T-cell (primary cell): ENCODE data around the gene PTTG1IP. TPM values are rescaled to one million over a fixed set of nuclear protein-coding genes. Genes with fewer than 3 reads are reported as not detected.

Experiments used
- ATAC-seq, 4 experiments: fragments of 200-7000 bp in 3 of 4; fragments of 150-1000 bp in 1 of 4; cut with Tn5 transposase; replicated peaks in 1 of 4; 1 replicate in 3 of 4; 2 replicates in 1 of 4; pipeline ENCODE4 v1.10.0; 2021; ENCODE audit warnings: moderate library complexity in 3 of 4, mild to moderate bottlenecking in 2 of 4, moderate number of reproducible peaks in 1 of 4
- CTCF ChIA-PET, 2 donors: fragments of 300-600 bp; sonication (Branson Sonifier 250); formaldehyde crosslinking; loops; one replicate each; lab custom pipeline; 2022; ENCODE audit warnings: antibody characterized with exemption in 2 of 2; lab: Charles Lee
- POLR2A ChIA-PET, 2 donors: fragments of 300-600 bp; sonication (Branson Sonifier 250); formaldehyde crosslinking; loops; one replicate each; lab custom pipeline; 2022; ENCODE audit warnings: antibody characterized with exemption in 2 of 2; lab: Charles Lee
- DNase-seq, 35 experiments: peaks; one replicate each; pipeline versions ENCODE4 v3.0.0 to v3.0.0-alpha.2; 2013 to 2023
- H3K27ac ChIP-seq: one replicate; pipeline ENCODE4 v1.5.1; 2013; ENCODE audit warnings: low read length
- H3K27me3 ChIP-seq, 2 experiments: replicated peaks in 1 of 2; 1 replicate in 1 of 2; 2 replicates in 1 of 2; pipeline versions ENCODE4 v1.6.1 to v1.7.0; 2013; ENCODE audit warnings: low read length in 1 of 2, mixed read lengths in 1 of 2; ENCODE audit not compliant: control insufficient read depth in 2 of 2, insufficient read depth in 2 of 2; ENCODE audit errors: extremely low read depth in 1 of 2
- H3K36me3 ChIP-seq, 2 donors: 1 replicate in 1 of 2; 2 replicates in 1 of 2; pipeline versions ENCODE4 v1.6.1 to v1.7.0; 2013; ENCODE audit warnings: low read length in 1 of 2; ENCODE audit not compliant: control insufficient read depth in 2 of 2, insufficient read depth in 1 of 2; ENCODE audit errors: extremely low read depth in 1 of 2
- H3K4me1 ChIP-seq, 2 experiments: 1 replicate in 1 of 2; 2 replicates in 1 of 2; pipeline versions ENCODE4 v1.6.1 to v1.7.0; 2013; ENCODE audit warnings: low read length in 2 of 2, mixed read lengths in 1 of 2; ENCODE audit not compliant: insufficient read depth in 2 of 2, control insufficient read depth in 1 of 2; ENCODE audit errors: extremely low read depth in 1 of 2
- H3K4me3 ChIP-seq, 2 donors: 1 replicate in 1 of 2; 2 replicates in 1 of 2; pipeline versions ENCODE4 v1.5.1 to v1.7.0; 2013; ENCODE audit warnings: mild to moderate bottlenecking in 2 of 2, low read length in 1 of 2, moderate library complexity in 1 of 2; ENCODE audit not compliant: control insufficient read depth in 1 of 2; ENCODE audit errors: extremely low read depth in 1 of 2
- H3K9me3 ChIP-seq: 2 replicates; pipeline ENCODE4 v1.7.0; 2013
- H3K27ac Mint-ChIP-seq, 2 donors: one replicate each; pipeline ENCODE4 v1.8.0; 2020 to 2021; ENCODE audit warnings: mild to moderate bottlenecking in 2 of 2, mixed read lengths in 2 of 2
- H3K27me3 Mint-ChIP-seq, 2 donors: one replicate each; pipeline ENCODE4 v1.8.0; 2021 to 2022; ENCODE audit warnings: mixed read lengths in 2 of 2
- H3K36me3 Mint-ChIP-seq: one replicate; pipeline ENCODE4 v1.8.0; 2021; ENCODE audit warnings: mixed read lengths
- H3K4me1 Mint-ChIP-seq, 3 donors: one replicate each; pipeline ENCODE4 v1.8.0; 2020 to 2022; ENCODE audit warnings: mixed read lengths in 3 of 3, mild to moderate bottlenecking in 1 of 3
- H3K4me3 Mint-ChIP-seq, 3 donors: one replicate each; pipeline ENCODE4 v1.8.0; 2020 to 2022; ENCODE audit warnings: mild to moderate bottlenecking in 3 of 3, mixed read lengths in 3 of 3, moderate library complexity in 3 of 3
- H3K9me3 Mint-ChIP-seq, 3 donors: one replicate each; pipeline ENCODE4 v1.8.0; 2020 to 2022; ENCODE audit warnings: mixed read lengths in 3 of 3
- WGBS: methylation state at CpG from one replicate; pipeline ENCODE4 v1.1.5; 2013; ENCODE audit warnings: missing lambda C conversion rate; ENCODE audit not compliant: insufficient coverage; 5-methylcytosine and 5-hydroxymethylcytosine counted together
- total RNA-seq, 35 experiments: library from RNA in 6 of 35; stranded (reverse) in 6 of 35; fragments of 120-200 nt in 1 of 35; gene quantifications; one replicate each; pipeline versions ENCODE4 v1.2.1 to v1.2.4 and lab custom pipeline; 2013 to 2026

Gene PTTG1IP
- total RNA-seq, 5 donors from 2014 or later (not counting 1 experiment from before 2014, with no cell fraction given) = 73.4 to 91.1 (median 90.2) TPM

DNA sequence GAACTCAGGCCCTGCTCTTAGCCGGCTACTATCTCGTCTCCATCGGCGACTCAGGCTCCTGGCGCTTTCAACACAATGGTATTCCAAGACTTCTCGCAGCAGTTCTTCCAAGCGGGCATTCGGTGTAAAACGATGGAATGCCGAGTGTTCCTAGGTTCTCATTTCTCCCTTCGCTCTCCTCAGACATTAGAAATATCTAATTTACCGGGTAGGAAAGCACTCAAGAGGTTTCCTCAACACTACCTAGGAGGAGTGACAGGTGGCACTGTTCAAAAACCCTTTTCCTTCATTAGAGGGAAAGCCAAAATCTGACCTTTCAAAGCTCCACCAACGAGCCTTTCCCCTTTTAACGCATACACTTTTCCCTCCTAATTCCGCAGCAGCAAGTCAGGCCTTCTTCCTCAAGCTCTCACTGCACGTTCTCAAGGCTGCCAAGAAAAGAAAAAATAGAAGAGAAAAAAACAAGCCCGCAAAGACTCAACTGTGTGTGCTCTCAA, 72.5 kb downstream of the PTTG1IP start:
- Histone ChIP-seq H3K36me3 (peaks cover under 1 to 24% of the 10 kb centered on the region in 2 donors), H3K4me1 (peaks cover 11 to 27% of the 10 kb centered on the region in 2 experiments), H3K4me3 (peak overlapping the region; percentile 74 to 84), H3K9me3 (no peaks in the 10 kb centered on the region), H3K27me3 (no peaks in the 10 kb centered on the region), H3K27ac (peak overlapping the region; percentile 30)
- Mint-ChIP-seq H3K36me3 (peaks cover 23% of the 10 kb centered on the region), H3K9me3 (no peaks in the 10 kb centered on the region), H3K27ac (peak overlapping the region; percentile 89 to 97), H3K4me3 (peak overlapping the region; percentile 92 to 98 (median 97)), H3K27me3 (no peaks in the 10 kb centered on the region), H3K4me1 (peaks cover 50 to 54% (median 53%) of the 10 kb centered on the region in 3 donors)
- ChIA-PET CTCF (interaction anchor here (0.7 to 2.5 kb wide), 12 partner anchors 8 to 327 kb away, joined by 3 to 12 read pairs (median 5); partner anchors contain the start of genes PTTG1IP (in 1 of the 2) and SUMO3 (in 1 of the 2)), POLR2A (interaction anchor here in 1 of 2 donors (1.5 kb wide), 1 partner anchor 17 kb away, joined by 4 read pairs; the partner anchor contains the start of gene SUMO3)
- DNase-seq = peak in 8 of 35 experiments; percentile 17 to 66 (median 30)
- peak; percentile 64 to 68 (median 66) for ATAC-seq
- 8% methylated on average over 17 of the region's 17 CpGs for WGBS

DNA sequence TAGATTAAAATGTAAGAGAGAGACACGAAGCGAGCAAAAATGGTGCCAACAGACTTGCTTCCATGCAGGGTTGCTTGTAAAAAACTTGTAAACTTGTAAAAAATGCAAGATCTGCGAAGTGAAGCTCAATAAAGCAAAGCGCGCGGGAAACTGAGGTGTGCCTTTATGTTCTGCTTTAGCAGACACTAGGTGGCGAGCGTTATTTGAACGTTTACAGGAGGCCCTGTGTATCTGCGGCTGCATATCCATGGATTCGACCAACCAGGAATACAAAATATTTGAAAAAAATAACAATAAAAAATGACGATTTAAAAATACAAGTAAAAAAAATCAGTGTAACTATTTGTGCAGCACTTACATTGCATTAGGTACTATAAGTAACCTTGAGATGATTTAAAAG, 73.4 kb downstream of the PTTG1IP start:
- H3K27ac ChIP-seq = no peak overlapping the region
- Mint-ChIP-seq H3K27me3 (no peaks in the 10 kb centered on the region), H3K27ac (peak overlapping the region; percentile 89 to 97), H3K4me3 (peak overlapping the region; percentile 92 to 98 (median 97)), H3K9me3 (no peaks in the 10 kb centered on the region), H3K36me3 (peaks cover 16% of the 10 kb centered on the region), H3K4me1 (peaks cover 58 to 60% (median 59%) of the 10 kb centered on the region in 3 donors)
- H3K9me3 ChIP-seq = no peaks in the 10 kb centered on the region
- ChIA-PET POLR2A (no interaction called here), CTCF (interaction anchor here in 1 of 2 donors (1.0 to 2.5 kb wide), 7 partner anchors 17 to 328 kb away, joined by 3 to 12 read pairs (median 6); partner anchors contain the start of genes PTTG1IP and SUMO3)
- DNase-seq (no peak), ATAC-seq (no peak)
- H3K27me3 ChIP-seq = no peaks in the 10 kb centered on the region
- H3K4me3 ChIP-seq = peak overlapping the region in 1 of 2 donors; percentile 41
- WGBS = 73% methylated on average over 6 of the region's 12 CpGs
- peaks cover 11 to 27% of the 10 kb centered on the region in 2 experiments for H3K4me1 ChIP-seq
- H3K36me3 ChIP-seq = peaks cover 4 to 19% of the 10 kb centered on the region in 2 donors

DNA sequence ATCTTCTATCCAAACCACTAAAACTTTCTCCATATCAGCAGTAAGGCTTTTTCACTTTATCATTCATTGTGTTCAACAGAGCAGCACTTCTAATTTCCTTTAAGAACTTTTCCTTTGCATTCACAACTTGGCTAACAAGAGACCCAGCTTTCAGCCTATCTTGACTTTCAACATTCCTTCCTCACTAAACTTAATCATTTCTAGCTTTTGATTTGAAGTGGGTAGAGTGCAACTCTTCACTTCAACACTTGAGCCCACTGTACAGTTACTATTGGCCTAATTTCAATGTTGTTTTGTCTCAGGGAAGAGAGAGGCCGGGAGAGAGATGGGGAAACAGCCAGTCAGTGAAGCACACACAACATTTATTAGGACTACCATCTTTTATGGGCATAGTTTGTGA, 73.8 kb downstream of the PTTG1IP start:
- peaks cover 4 to 14% of the 10 kb centered on the region in 2 donors for H3K36me3 ChIP-seq
- Mint-ChIP-seq H3K9me3 (no peaks in the 10 kb centered on the region), H3K36me3 (peaks cover 11% of the 10 kb centered on the region), H3K27me3 (no peaks in the 10 kb centered on the region), H3K4me3 (peak overlapping the region; percentile 35 to 98 (median 92)), H3K27ac (peak overlapping the region in 1 of 2 donors; percentile 23), H3K4me1 (peaks cover 58 to 60% (median 59%) of the 10 kb centered on the region in 3 donors)
- H3K27ac ChIP-seq = no peak overlapping the region
- no peak for ATAC-seq
- H3K4me3 ChIP-seq = peak overlapping the region in 1 of 2 donors; percentile 41
- WGBS = no CpG with 5 or more reads among the region's 1 CpG
- peaks cover 11 to 27% of the 10 kb centered on the region in 2 experiments for H3K4me1 ChIP-seq
- no peak for DNase-seq
- H3K27me3 ChIP-seq = no peaks in the 10 kb centered on the region
- ChIA-PET POLR2A (no interaction called here), CTCF (interaction anchor here in 1 of 2 donors (1.0 to 2.2 kb wide), 4 partner anchors 18 to 133 kb away, joined by 5 to 12 read pairs (median 6); partner anchors contain the start of genes PTTG1IP and SUMO3)
- no peaks in the 10 kb centered on the region for H3K9me3 ChIP-seq

Other genes with a start within 250 kb of the PTTG1IP start
- gene KRTAP10-9, start 246.6 kb downstream of the PTTG1IP start, total RNA-seq = not detected
- gene KRTAP10-10, start 236.3 kb downstream of the PTTG1IP start, total RNA-seq = not detected
- gene KRTAP10-11, start 227.3 kb downstream of the PTTG1IP start, total RNA-seq = not detected
- not detected for gene KRTAP12-4, start 219.0 kb downstream of the PTTG1IP start, total RNA-seq
- not detected for gene KRTAP12-3, start 215.8 kb downstream of the PTTG1IP start, total RNA-seq
- gene KRTAP12-2, start 206.8 kb downstream of the PTTG1IP start, total RNA-seq = not detected
- not detected for gene KRTAP12-1, start 191.5 kb downstream of the PTTG1IP start, total RNA-seq
- not detected for gene KRTAP10-12, start 176.5 kb downstream of the PTTG1IP start, total RNA-seq
- gene TSPEAR, start 162.1 kb downstream of the PTTG1IP start, total RNA-seq = not detected
- gene UBE2G2, start 71.9 kb downstream of the PTTG1IP start, total RNA-seq = 100 to 1,000 TPM; 124 to 157 (median 134) TPM
- 10 to 100 TPM; 49.1 to 77.1 (median 53.7) TPM for gene SUMO3, start 55.6 kb downstream of the PTTG1IP start, total RNA-seq
- 100 to 1,000 TPM; 249 to 498 (median 304) TPM for gene ITGB2, start 47.2 kb upstream of the PTTG1IP start, total RNA-seq
- gene SLX9, start 66.3 kb upstream of the PTTG1IP start, total RNA-seq = 10 to 100 TPM; 16.7 to 32.2 (median 26.7) TPM
- 10 to 100 TPM; 39.7 to 50.3 (median 44.5) TPM for gene ADARB1, start 200.9 kb upstream of the PTTG1IP start, total RNA-seq